NCI-H2227 (cell line): ENCODE data around the gene TNFRSF21.

ENCODE experiments used
- DNase-seq: peaks from one replicate; lab custom pipeline; 2025; ENCODE audit not compliant: unreplicated experiment; lab: John Stamatoyannopoulos, UW

The TNFRSF21 gene

DNA sequence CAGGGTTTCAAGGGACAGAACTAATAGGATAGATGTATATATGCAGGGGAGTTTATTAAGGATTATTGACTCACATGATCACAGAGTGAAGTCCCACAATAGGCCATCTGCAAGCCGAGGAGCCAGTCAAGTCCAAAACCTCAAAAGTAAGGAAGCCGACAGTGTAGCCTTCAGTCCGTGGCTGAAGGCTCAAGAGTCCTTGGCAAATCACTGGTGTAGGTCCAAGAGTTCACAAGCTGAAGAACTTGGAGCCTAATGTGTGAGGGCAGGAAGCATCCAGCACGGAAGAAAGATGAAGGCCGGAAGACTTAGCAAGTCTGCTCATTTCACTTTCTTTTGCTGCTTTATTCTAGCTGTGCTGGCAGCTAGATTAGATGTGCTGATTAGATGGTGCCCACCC, 128.0 kb downstream of the TNFRSF21 start:
- no peak for DNase-seq
